Caki2 (cell line): ENCODE results near the gene INSC. TPM values are rescaled to one million over a fixed set of nuclear protein-coding genes. Genes with fewer than 3 reads are reported as not detected.

Experiments used
- DNase-seq: peaks from one replicate; pipeline ENCODE4 v3.0.0-alpha.2; 2015; ENCODE audit warnings: low read depth
- in situ Hi-C: cut with HindIII; loops from 2 replicates; pipeline ENCODE4 v1.10.0; 2016; ENCODE audit warnings: low sequenced_read_pairs, low pct_unique_long_range_greater_than_20kb, mixed read lengths
- total RNA-seq: library from RNA; depleted of rRNA; stranded (reverse); fragments of >200 nt; shearing (Covaris generic); gene quantifications from 2 replicates; pipeline ENCODE4 v1.2.3, GENCODE V29; 2014; ENCODE audit warnings: low replicate concordance

INSC gene
- total RNA-seq, 1 experiment from 2014 or later = not detected

- in situ Hi-C loops = no loop called here
- no peak for DNase-seq
These were observed 82.0 kb downstream of the INSC start for GRCh38 chr11:15196704-15197103.

DNA sequence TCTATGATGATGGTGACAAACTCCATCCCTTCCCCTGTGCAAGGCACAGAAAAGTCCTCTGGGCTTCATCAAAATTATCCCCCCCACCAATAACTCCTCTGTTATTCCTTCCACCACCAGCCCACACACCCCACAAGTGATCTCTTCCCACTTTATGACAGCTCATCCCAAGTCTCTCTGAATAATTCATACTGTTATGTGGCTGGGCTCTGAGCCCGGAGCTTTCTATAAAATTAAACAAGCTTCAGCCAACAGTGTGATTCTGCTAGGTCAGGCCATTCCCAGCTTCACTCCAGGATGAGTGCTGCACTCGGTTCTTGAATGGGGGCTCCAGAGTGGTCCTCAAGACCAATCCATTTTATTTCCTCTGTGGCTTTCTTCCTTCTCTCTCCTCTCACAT lies 83.0 kb downstream of the INSC start:
- in situ Hi-C loops = no loop called here

GRCh38 chr11:15198284-15198683 lies 83.6 kb downstream of the INSC start:
- no peak for DNase-seq
- in situ Hi-C loops = no loop called here

More for the DNA sequence above, 83.0 kb downstream of the INSC start:
- DNase-seq = no peak

DNA sequence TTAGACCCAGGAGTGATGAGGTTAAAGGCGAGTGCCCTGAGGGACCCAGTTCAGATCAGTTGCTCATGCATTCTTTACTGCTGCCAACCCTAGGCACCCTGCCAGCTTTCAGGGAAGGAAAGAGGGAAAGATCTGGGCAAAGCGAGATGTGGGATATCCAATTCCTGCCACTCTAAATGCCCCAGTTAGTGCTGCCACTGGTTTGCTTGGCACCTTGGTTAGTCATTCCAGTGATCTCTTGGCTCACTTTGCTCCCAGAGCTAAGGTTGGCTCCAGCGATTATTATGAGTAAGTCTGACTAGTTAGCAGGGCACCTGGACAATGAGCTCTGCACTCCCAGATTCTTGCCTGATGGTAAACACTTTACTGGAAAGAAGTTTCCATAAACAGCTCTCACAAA lies 85.0 kb downstream of the INSC start:
- no peak for DNase-seq
- in situ Hi-C loops = no loop called here

DNA sequence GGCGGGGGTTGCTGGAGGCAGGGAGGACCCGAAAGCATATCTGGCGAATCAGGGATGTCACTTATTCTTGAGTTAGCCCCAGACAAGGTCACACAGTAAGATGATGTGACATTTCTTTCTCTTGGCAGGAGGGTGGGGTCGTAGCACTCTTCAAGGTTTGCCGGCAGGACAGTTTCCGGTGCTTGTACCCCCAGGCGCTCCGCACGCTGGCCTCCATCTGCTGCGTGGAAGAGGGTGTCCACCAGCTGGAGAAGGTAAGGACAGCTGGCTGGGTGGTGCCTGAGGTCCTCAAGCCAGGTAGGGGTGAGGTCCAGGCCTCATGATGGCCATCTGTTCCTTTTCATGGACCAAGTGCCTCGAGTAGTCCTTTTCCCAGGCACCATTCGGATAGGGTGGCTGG lies 86.0 kb downstream of the INSC start:
- no peak for DNase-seq
- in situ Hi-C loops = no loop called here

DNA sequence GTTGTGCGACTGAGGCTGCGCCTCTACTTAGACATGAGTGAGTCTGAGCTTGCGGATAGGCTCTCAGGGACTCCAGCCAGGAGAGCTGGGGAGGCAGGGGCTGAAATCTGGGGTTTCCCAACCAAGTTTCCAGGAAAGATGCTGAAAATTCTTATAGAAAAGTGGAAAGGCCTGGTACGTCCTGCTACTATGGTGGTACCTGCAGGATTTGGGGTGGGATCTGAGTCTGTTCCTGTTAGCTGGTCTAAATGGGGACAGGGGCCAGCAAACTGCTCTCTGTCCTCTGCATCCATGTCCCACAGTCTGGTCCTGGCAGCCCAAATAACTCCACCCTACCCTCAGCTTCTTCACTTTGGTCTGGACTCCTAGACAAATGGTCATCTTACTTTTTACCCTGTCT lies 86.9 kb downstream of the INSC start:
- DNase-seq = no peak
- in situ Hi-C loops = no loop called here

DNA sequence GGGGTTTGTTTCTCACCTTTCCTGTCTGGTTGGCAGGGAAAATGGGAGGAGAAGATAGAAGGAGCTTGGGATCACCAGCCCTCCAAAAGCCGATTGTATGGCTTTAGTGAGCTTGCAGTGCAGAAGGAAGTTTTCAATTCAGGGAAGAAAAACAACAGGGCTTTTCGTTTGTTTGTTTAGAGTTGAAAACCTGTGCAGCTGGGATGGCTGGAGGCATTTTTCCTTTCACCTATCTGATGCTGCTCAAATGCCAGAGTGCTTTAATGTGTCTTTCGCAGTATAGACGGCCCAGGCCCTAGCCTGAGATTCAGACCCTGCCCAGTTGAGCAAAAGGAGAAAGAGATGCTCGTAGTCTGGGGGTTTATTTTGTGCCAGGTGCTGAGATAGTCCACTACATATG lies 87.9 kb downstream of the INSC start:
- in situ Hi-C loops = no loop called here
- no peak for DNase-seq

- in situ Hi-C loops = no loop called here
- no peak for DNase-seq
These were observed 90.0 kb downstream of the INSC start for GRCh38 chr11:15204711-15205110.

GRCh38 chr11:15206791-15207190 lies 92.1 kb downstream of the INSC start:
- DNase-seq = no peak
- in situ Hi-C loops = no loop called here

DNA sequence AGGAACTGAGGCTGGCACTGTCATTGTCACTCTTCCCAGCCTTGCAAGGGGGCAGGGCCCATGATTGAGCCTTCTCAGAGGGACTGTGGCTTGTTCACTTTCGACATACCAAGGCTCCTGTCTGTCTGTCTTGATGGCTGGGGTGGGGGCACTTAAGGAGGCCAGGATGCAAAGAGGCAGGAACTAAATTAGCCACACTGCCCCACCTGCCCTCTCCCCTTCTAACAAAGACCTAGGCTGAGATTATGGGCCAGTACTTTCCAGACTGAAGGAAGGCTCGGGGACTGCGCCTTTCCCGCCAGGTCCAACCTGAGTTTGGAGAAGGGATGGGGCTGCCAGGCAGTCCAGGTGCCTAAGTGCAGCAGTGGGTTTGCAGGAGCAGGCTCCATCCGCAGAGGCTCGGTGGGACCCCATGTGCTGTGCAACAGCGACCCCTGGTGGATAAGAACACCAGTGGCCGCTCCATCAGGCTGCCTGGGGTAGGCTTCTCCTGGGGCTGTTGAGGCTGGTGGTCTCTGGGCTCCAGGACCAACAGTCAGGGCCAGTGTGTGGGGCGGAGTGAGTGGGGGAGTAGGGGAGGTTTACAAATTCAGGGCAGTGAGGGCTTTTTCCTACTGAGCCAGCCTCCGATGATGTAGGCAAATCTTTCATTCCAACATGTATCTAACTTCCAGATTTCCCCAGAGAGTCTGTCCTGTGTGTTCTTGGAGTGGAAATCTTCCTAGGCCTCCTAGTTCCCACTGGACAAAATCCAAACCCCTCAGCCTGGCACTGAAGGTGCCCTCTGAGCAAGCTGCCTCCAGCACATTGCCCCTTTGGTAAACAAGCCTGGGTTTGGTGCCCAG lies 93.9 kb downstream of the INSC start:
- peak; percentile 33 for DNase-seq
- in situ Hi-C loops = no loop called here

DNA sequence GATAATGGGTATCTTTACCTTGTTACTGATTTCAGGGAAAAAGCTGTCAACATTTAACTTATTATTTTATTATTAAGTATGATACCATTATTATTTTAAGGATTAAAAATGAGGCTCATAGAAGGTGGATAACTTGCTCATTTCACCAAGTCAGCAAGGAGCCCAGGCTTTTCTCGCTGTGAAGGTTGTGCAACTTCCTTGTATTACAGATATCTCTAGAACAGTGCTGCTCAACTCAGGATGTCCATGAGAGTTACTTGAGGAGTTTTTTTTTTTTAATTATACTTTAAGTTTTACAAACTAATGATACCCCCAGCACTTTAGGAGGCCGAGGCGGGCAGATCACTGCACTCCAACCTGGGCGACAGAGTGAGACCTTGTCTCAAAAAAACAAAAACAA lies 98.2 kb downstream of the INSC start:
- no peak for DNase-seq
- in situ Hi-C loops = no loop called here

DNA sequence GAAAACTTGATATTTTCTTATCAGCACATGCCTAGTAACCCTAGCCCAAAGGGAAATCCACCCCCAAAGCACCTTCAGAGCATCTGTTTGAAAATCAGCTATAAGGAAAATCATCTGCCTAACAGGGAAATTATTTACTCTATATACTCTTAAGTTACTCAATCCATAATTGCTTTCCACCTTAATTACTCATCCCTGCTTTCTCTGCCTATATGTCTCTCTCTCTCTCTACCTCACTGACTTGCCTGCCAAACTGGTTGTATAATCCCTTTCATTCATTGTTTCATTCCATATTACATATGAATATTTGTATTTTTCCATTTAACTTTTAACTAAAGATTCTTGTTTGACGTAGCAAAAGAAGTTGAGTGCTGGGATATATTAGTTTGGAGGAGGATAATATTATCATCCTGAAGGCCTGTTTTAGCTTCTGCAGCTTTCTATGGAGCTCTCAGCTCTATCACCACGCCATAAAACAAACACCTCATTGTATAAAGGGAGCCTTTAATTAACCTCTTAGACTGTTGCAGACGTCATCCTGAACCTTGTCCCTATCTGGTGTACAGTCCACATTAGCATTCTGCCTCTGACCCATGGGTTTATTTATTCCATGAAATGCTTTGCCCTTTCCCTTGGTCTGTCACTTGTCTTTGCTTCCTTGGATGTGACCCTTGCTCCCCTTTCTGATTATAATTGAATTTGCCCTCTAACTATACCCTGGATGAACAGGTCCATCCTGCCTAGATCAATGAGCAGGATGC lies 98.9 kb downstream of the INSC start:
- in situ Hi-C loops = no loop called here
- no peak for DNase-seq

GRCh38 chr11:15215005-15215404 lies 100.3 kb downstream of the INSC start:
- in situ Hi-C loops = no loop called here
- no peak for DNase-seq

DNA sequence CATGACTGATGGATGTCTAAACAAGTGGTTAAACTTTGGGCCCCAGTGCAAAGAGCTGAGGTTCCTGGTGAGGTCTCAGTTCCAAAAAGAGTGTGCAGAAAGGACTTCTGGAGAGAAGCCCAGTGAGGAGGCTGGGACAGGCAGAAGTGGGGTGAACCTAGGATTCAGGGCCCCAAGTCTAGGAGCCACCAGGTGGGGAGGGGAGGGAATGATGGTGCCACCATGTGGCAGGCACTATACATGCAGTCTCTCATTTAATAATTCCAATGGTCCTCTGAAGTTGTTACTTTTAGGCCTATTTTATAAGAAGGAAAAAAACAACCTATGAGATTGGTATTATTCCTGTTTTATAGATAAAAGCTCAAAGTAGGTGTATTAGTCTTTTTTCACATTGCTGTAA lies 102.0 kb downstream of the INSC start:
- DNase-seq = no peak
- in situ Hi-C loops = no loop called here

- in situ Hi-C loops = no loop called here
These were observed 102.7 kb downstream of the INSC start for GRCh38 chr11:15217416-15217815.

DNA sequence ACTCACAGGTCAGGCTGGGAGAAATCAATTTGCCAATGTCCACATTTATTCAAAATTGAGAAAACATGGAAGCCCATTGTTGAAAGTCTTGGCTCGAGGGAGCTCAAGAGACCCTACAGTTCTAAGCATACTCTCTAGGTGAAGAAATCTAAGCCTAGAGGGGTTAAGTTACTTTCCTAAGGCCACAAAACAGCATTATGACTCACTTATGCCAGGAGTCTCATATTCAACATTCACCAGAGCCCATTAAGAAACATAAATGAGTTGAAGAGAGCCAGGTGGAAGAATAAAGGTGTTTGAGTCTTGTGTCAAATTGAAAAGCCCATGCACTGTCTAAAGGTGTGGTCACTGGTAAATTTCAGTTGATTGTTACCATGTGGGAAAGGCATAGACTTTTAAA lies 108.1 kb downstream of the INSC start:
- no peak for DNase-seq
- in situ Hi-C loops = no loop called here

More at GRCh38 chr11:15217416-15217815, 102.7 kb downstream of the INSC start:
- DNase-seq = no peak

- peak; percentile 12 for DNase-seq
- in situ Hi-C loops = no loop called here
These were observed 108.6 kb downstream of the INSC start for GRCh38 chr11:15223318-15223717.

DNA sequence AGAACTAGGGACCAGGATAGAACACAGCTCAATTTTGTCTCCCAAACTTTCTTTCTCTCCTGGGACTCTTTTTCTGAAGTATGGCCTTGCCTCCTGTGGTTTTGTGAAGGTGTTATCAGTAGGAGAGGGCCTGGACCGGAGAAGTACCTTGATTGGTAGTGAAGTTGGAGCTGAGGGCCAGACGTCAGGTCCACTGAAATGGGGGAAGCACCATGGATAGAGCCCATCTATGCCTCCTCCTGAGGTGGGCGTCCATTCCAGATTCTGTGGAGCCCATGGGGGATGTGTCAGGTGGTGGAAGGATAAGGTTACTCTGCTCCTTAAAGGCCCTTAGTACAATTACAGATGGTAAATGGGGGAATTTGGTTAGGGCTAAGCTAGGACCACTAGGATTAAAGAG lies 109.7 kb downstream of the INSC start:
- no peak for DNase-seq
- in situ Hi-C loops = no loop called here

DNA sequence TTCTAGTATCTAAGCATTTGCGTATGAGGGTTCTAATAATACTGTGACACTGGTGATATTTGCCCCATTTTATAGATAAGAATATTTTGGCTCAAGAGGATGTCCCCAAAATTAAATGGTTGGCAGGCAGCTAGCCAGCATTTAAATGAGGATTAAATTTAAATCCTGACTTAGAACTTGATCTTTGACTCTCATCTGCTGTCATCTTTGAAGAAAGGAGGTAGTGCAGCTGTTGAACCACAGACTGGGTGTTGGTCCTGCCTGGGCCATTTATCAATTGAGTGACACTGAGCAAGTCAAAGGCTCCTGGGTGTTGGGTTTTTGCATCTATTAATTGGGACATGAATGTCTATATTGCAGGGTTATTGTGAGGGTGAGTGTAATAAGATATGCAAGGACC lies 112.3 kb downstream of the INSC start:
- DNase-seq = no peak
- in situ Hi-C loops = no loop called here
